Gastroesophageal sphincter (tissue), 3 donors: ENCODE results near the gene BARHL1.

Experiments
- EP300 ChIP-seq: sonication (generic); formaldehyde crosslinking; IDR thresholded peaks from one replicate; pipeline ENCODE4 v1.6.1; 2017; ENCODE audit warnings: antibody characterized with exemption, mild to moderate bottlenecking
- POLR2A ChIP-seq, 2 donors: fragments of 450-650 bp; IDR thresholded peaks; one replicate each; pipeline ENCODE4 v1.6.1; 2017; ENCODE audit warnings: antibody characterized with exemption in 2 of 2, mild to moderate bottlenecking in 2 of 2, moderate library complexity in 1 of 2
- POLR2AphosphoS5 ChIP-seq: sonication (generic); formaldehyde crosslinking; IDR thresholded peaks from one replicate; pipeline ENCODE4 v1.6.1; 2017; ENCODE audit warnings: antibody characterized with exemption
- TF ChIP-seq, protein P1 (sequence below), 4 experiments: fragments of 200-600 bp in 2 of 4; fragments of 450-650 bp in 2 of 4; sonication (generic) in 1 of 4; IDR thresholded peaks; one replicate each; pipeline ENCODE4 v1.5.1; 2017 to 2019; ENCODE audit warnings: antibody characterized with exemption in 4 of 4, mild to moderate bottlenecking in 2 of 4, moderate library complexity in 2 of 4

- TF ChIP-seq POLR2A (IDR thresholded peaks at IDR 0.05): no peak
- TF ChIP-seq, protein P1, sequence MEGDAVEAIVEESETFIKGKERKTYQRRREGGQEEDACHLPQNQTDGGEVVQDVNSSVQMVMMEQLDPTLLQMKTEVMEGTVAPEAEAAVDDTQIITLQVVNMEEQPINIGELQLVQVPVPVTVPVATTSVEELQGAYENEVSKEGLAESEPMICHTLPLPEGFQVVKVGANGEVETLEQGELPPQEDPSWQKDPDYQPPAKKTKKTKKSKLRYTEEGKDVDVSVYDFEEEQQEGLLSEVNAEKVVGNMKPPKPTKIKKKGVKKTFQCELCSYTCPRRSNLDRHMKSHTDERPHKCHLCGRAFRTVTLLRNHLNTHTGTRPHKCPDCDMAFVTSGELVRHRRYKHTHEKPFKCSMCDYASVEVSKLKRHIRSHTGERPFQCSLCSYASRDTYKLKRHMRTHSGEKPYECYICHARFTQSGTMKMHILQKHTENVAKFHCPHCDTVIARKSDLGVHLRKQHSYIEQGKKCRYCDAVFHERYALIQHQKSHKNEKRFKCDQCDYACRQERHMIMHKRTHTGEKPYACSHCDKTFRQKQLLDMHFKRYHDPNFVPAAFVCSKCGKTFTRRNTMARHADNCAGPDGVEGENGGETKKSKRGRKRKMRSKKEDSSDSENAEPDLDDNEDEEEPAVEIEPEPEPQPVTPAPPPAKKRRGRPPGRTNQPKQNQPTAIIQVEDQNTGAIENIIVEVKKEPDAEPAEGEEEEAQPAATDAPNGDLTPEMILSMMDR (IDR thresholded peaks at IDR 0.05): no peak
- no peak for TF ChIP-seq POLR2AphosphoS5
- no peak for TF ChIP-seq EP300
Observed at GRCh38 chr9:132615774-132616173, 33.4 kb downstream of the BARHL1 start.
